ENCODE results near the gene PLCB1.

DNA sequence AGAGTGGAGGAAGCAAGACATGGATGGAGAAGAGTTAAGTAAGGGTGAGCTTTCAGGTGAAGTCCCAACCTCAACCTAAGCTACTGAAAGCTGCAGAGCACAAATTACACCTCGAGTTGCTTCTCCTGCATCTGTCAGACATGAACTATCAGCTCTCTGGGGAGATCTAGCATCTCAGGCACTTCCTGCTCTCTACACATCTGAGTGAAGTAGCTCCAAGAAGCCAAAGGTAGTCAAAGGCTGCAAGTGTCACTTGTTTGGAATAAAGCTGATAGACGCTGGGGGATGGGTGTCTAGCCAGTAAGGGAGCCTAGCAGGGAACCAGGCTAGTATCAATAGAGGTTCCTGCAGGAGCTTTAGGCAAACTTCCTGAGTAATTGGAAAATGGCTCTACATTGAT, 228.0 kb downstream of the PLCB1 start:
- TF ChIP-seq, protein P1, sequence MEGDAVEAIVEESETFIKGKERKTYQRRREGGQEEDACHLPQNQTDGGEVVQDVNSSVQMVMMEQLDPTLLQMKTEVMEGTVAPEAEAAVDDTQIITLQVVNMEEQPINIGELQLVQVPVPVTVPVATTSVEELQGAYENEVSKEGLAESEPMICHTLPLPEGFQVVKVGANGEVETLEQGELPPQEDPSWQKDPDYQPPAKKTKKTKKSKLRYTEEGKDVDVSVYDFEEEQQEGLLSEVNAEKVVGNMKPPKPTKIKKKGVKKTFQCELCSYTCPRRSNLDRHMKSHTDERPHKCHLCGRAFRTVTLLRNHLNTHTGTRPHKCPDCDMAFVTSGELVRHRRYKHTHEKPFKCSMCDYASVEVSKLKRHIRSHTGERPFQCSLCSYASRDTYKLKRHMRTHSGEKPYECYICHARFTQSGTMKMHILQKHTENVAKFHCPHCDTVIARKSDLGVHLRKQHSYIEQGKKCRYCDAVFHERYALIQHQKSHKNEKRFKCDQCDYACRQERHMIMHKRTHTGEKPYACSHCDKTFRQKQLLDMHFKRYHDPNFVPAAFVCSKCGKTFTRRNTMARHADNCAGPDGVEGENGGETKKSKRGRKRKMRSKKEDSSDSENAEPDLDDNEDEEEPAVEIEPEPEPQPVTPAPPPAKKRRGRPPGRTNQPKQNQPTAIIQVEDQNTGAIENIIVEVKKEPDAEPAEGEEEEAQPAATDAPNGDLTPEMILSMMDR (IDR thresholded peaks at IDR 0.05; ENCODE audit: extremely low read depth in 1 of 2, insufficient read depth in 1 of 2, low read depth in 1 of 2, low read length in 2 of 2), result no peak
- TF ChIP-seq, protein P2, sequence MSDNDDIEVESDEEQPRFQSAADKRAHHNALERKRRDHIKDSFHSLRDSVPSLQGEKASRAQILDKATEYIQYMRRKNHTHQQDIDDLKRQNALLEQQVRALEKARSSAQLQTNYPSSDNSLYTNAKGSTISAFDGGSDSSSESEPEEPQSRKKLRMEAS (IDR thresholded peaks at IDR 0.05; ENCODE audit: insufficient read depth, insufficient read length), result no peak
- TF ChIP-seq POLR2A (IDR thresholded peaks at IDR 0.05; ENCODE audit: low read depth, low read length) (no peak), POLR2AphosphoS5 (IDR thresholded peaks at IDR 0.05; ENCODE audit: insufficient read depth, low read depth, low read length) (no peak), MYC (IDR thresholded peaks at IDR 0.05; ENCODE audit: low read depth, low read length) (no peak), EZH2 (IDR thresholded peaks at IDR 0.05; ENCODE audit: borderline replicate concordance, low read depth, low read length, severe bottlenecking) (no peak)
